ENCODE measurements around the gene ARTN.

The ARTN gene

GRCh38 chr1:43947874-43948437 is 14.4 kb downstream of the ARTN start:
- no peak for DNase-seq

GRCh38 chr1:43949678-43950077 is 16.1 kb downstream of the ARTN start:
- DNase-seq = no peak

- no peak for DNase-seq
These were observed 17.7 kb downstream of the ARTN start for GRCh38 chr1:43951021-43951985.

- no peak for DNase-seq
These were observed 19.2 kb downstream of the ARTN start for GRCh38 chr1:43952731-43953346.

- DNase-seq = no peak
These were observed 19.8 kb downstream of the ARTN start for GRCh38 chr1:43953361-43953760.

GRCh38 chr1:43954036-43954435 is 20.4 kb downstream of the ARTN start:
- DNase-seq = no peak

- DNase-seq = no peak
These were observed 22.6 kb downstream of the ARTN start for GRCh38 chr1:43956234-43956633.

- DNase-seq = no peak
These were observed 23.9 kb downstream of the ARTN start for GRCh38 chr1:43957407-43958040.

- no peak for DNase-seq
These were observed 25.0 kb downstream of the ARTN start for GRCh38 chr1:43958351-43959255.

- DNase-seq = no peak
These were observed 27.2 kb downstream of the ARTN start for GRCh38 chr1:43960798-43961197.

GRCh38 chr1:43961692-43962091 is 28.1 kb downstream of the ARTN start:
- no peak for DNase-seq

- DNase-seq = no peak
These were observed 28.7 kb downstream of the ARTN start for GRCh38 chr1:43962324-43962723.

- DNase-seq = no peak
These were observed 29.4 kb downstream of the ARTN start for GRCh38 chr1:43963006-43963405.

GRCh38 chr1:43963890-43964289 is 30.3 kb downstream of the ARTN start:
- no peak for DNase-seq

- DNase-seq = no peak
These were observed 31.7 kb downstream of the ARTN start for GRCh38 chr1:43965316-43965715.

GRCh38 chr1:43968348-43968948 is 34.8 kb downstream of the ARTN start:
- DNase-seq = no peak

GRCh38 chr1:43969416-43969745 is 35.8 kb downstream of the ARTN start:
- no peak for DNase-seq

GRCh38 chr1:43969746-43970466 is 36.3 kb downstream of the ARTN start, which contains the start of gene DPH2:
TSS of gene DPH2 (plus strand) at chr1:43970010. CDS start at chr1:43970176, 166 bp downstream.
- peak; percentile 87 for DNase-seq

GRCh38 chr1:43970502-43970901 is 36.9 kb downstream of the ARTN start:
- no peak for DNase-seq

GRCh38 chr1:43970911-43971310 is 37.3 kb downstream of the ARTN start:
- no peak for DNase-seq

GRCh38 chr1:43971336-43971980 is 37.9 kb downstream of the ARTN start:
- no peak for DNase-seq
